HG02798 (cell line): Measurements from ENCODE around the gene LMF1.
"Not testable (repeated sequence)": the region's sequence is repeated elsewhere in the genome, so short reads cannot be mapped to it uniquely, and the experiment has no call there.

ENCODE experiments used
- ATAC-seq: cut with Tn5 transposase; IDR thresholded peaks from one replicate; pipeline ENCODE4 v1.9.1; 2021; ENCODE audit warnings: mild to moderate bottlenecking; ENCODE audit not compliant: unreplicated experiment, poor library complexity

Gene LMF1

DNA sequence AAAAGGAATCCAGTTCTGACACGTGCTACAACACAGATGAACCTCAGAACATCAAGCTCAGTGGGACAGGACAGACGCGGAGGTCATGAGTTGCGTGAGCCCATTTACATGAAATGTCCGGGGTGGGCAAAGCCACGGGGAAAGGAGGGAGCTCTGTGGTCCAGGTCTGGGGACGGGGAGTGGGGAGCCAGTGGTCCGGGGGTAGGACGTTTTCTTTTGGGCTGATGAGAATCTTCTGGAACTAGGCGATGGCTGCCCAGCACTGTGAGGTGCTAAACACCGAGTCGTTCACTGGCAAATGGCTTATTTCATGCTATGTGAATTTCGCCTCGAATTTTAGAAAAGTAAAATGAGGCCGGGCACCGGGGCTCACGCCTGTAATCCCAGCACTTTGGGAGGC lies 2.6 kb upstream of the LMF1 start:
- no peak for ATAC-seq

DNA sequence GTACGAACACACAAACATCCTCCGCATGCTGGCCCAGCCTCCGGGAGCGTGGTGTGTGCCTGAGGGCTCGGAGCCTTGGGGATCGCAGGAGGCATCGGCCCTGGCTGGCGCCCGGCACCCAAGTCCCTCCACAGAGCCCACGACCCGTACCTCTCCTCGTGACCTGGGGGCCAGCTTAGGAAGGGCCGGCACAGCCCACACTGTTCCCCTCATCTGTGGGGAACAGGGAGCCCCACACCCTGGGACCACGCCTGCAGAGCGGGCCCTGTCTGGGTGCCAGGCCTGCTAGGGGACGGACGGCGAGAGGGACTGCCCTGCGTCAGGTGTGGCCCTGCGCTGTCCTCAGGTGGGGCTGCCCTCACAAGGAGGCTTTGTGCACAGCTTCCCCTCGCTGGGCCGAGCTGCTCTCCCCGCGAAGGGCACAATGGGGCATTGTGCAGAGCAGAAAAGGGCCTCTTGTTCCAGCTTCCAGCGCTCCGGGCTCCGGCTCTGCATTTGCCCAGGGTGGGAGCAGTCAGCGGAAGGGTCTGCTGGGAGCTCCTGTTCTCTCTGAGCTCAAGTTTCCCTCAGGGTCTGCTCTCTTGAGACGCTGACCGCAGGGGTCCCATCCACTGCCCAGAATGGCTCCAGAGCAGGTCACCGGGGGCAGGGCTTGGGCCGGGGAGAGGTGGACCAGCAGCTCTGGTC lies 1.7 kb upstream of the LMF1 start:
- ATAC-seq, result no peak

DNA sequence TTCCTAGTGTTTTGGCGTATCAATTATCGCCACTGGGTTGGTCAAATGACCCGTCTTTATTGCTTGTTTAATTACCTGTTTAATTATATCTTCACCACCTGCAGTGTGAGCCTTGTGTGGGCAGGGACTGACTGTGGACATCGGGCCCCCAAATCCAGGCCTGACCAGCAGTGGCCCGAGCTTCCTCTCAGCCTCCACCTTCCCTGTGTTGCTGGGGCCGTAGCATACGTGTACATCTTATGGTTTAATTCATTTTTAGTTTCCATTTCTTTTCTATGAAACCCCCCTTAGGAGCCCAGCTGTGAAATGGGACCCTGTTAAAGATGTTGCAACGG lies 1.2 kb upstream of the LMF1 start:
- no peak for ATAC-seq

DNA sequence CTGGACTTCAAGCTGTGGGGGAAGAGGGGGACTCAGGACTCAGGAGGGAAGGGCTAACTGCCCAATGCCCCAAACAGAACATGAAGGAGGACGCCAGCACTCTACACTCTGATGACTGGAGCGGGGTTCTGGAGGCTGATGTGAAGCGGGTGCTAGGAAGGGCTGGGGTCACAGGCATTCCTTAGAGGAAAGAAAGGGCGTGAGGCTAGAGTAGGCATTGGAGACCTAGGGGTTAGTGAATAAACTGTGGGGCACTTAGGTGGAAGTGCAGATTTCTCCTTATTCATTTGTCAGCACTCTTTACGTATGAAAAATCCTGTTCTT lies 760 bp upstream of the LMF1 start:
- ATAC-seq, result no peak

DNA sequence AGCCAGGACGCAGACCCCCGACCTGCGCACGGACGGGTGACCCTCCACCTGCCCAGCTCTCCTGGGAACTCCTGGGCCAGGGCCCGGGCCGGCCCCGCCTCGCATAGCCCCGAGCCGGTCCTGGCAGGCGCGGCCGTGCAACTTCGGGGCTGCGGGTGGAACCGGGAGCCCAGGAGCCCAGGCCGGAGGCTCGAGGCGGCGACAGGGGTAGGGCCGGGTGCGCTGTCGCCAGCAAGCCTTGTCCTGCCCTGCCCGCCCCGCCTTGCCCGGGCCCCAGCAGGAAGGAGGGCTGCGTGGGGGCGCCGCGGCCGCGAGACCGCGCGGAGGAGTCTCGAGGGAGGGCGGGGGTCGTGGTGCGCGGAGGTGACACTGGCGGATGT lies 408 bp downstream of the LMF1 start:
- ATAC-seq, result no peak

DNA sequence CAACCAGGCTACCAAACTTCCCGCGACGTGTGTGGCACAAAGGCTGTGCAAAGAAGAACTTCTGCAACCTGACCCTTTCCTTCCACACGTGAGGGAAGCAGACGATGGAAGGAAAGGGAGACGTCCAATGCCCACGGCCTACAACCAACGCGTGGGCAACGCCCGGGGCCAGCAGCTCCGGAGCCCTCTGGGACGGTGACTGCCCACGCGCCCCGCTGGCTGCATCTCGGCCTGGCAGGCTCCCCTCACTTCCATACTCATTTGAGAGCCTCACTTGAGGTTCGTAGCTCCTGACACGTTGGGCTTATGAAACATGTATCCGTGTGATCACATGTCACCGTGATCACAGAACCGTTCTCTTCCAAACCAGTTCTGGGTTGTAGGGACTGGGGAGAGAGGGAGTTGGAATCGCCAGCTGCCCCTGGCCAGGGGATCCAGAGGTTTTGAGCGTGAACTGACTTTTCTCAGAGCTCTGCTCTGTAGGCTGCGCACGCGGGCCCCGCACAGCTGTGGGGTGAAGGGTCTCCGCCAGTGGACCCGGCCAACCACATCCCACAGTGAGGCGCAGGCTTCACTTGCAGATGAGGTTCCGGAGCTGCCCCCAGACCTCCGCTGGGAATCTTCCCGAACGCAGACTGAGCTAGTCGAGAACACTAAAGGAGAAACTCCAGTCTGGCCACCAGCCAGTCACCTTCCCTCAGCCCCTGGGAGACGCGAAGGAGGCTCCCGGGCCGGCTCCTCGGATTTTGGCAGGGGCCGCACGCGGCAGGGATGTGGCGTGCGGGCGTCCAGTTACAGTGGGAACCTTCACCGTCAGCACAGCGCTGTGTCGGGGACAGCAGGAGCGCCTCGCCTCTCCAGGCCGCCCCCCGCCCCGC lies 1.0 kb downstream of the LMF1 start:
- ATAC-seq, result no peak

DNA sequence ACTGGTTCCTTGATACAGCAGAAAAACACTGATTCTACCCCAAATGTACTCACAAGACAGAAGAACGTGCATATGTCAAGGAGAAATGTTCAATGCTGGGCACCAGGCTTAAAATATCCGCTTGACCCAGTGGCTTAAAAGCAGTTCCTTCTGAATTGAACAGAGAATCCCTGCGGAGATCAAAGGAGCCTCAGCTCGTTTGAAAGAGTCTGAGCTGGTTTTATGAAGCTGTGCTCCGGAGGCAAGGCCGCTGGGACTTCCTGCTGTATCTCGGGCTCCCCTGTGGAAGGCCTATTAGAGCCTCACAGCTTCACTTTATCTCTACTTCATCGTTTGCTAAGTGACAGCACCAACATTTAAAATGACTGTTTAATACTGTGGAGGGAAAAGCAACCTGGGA lies 2.2 kb downstream of the LMF1 start:
- ATAC-seq, result no peak

DNA sequence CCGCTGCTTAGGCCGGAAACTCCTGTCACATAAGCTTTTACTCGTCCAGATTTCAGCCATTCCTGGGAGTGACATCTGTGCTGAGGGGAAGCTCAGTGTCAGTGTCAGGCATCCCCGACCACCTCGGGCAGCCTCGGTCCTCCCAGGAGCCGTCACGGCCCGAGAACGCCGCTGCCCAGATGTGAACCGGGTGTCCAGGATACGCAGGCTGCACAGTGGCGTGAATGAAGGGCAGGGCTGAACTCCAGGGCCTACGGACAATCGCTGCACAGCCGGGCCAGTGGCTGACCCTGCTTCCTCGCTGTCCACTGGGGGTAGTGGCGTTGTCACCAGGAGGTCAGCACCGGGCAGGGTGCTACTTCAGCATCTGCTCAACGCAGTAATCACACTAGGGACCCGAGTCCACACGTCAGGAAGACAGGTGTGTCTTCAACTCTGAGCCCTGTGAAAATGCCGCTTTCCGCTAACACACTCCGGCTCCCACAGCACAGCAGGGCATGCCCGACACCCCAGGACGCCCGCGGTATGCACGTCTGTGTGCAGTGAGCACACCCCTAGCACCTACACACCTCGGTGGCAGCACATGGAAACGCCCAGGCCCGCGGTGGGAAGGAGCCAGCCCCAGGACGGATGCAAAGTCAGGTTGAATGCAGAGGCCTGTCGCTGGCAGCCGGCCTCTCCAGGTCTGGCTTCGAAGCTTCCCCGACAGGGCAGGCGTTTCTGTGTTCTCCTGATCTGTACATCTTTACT lies 3.1 kb downstream of the LMF1 start:
- no peak for ATAC-seq

DNA sequence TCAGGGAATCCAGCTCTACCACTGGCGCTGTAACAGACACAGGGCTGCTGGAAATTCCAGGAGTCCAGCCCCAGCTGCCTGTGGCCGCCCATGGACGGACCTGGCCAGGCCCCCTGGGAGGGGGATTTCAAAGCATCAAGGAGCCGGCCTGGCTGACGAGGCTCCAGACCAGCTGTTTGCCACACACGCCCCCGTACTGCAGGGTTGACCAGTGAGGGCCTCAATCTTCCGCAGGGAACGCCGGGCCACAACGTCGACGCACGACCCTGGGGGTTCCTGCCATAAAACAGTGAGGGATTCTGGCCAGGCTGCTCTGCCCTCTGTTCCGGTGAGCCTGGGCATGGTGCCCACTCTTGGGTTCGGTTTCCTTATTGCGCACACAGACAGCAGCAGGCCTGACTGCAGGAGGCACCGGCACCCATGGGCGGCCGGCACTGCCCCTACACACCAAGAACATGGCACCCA lies 3.7 kb downstream of the LMF1 start:
- ATAC-seq, result no peak

DNA sequence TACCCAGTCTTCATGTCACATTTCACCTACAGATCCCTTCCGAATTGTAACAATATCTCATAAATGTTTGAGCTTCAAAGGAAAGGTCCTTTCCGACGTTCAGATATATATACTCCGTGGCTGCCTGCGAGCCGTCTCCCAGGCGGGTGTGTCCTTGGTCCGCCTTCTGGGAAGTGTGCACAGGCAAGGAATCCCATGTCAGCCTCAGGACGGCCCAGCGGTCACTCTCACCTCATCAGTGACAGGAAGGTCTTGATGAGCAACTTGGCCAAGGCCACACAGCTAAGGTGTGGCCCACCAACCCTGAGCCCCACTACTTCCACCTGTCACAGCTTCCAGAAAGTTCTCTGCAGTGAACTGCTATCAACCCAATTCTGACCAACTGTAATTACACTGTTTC lies 4.3 kb downstream of the LMF1 start:
- ATAC-seq, result no peak

DNA sequence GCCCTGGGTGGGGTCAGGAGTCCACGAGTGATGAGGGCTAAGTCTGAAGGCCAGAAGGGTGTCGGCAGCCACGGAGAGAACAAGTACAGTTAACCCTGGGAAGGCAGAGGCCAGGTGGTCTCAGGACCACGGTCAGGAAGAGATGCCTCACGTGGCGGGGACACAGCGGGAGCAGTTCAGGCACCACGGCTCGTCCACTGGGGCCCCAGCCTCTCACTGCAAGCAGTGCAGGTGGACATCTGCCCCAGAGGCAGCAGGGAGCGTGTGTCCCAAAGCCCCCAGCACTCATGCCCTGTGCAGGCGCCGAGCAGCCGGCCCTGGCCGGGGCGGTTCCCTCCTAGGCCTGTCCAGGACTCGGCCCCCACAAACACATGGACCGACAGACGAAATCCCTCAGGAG lies 4.7 kb downstream of the LMF1 start:
- no peak for ATAC-seq

DNA sequence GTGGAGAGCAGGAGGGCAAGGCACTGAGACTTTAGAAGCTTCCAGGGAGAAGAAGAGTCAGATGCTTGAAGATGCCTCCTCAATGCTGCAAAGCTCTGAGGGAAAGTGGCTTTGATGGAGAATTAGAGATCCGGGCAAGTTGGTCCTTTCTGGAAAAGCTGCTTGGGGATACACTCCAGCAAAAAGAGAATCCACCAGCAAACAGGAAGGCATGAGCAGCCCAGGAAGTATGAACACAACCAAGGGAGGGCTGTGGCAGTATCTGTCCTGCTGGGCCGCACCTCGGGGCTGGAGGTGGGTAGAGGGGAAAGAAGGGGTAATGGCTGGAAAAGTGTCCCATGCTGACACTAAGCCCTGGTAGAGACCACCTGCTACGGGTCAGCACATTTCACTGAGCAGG lies 5.3 kb downstream of the LMF1 start:
- no peak for ATAC-seq

DNA sequence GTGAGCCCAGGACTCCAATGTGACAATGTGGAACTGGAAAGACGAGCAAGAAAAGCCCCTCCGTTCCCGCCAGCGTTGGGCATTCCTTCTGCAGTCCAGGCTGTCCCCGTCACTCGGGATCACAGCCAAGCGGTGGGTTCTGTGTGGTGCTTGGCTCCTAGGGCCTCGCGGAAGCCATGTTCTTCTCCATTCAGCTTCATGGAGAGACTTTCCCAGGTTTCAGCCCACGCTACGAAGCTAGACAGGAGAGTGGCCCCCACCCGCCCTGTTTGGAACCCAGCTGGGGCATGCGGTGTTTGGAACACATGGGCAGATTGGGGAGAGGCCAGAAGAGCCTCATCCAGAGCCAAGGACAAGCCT lies 5.8 kb downstream of the LMF1 start:
- no peak for ATAC-seq

DNA sequence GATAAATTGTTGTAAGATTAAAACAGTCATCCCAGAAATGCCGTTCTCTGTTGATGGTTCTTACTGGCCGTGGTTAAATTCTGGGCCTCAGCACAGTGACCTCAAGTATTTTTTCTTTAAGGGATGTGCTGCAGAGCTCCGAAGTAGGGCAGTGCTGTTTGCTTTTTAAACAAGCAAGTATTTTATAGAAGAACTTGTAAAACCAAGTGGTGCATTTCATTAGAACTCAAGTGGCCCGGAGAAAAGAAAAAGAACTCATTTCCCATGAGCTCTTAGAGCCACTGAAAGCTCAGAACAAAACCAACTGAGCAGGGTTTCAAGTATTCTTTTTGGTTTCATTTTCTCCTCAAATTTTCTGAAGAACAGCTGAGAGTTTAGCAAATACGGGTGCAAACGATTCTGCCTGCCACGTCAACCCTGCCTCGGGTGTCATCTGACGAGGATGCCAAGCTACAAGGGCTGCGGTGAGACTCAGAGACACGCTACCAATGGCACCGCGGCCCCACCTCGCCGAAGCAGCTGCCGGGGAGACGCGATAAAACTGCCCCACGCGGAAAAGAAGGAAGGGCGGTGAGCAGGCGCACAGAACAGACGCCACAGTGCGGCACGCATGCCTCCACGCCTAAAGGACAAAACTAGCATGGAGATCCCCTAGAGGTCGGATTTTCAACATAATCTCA lies 6.3 kb downstream of the LMF1 start:
- ATAC-seq, result no peak

DNA sequence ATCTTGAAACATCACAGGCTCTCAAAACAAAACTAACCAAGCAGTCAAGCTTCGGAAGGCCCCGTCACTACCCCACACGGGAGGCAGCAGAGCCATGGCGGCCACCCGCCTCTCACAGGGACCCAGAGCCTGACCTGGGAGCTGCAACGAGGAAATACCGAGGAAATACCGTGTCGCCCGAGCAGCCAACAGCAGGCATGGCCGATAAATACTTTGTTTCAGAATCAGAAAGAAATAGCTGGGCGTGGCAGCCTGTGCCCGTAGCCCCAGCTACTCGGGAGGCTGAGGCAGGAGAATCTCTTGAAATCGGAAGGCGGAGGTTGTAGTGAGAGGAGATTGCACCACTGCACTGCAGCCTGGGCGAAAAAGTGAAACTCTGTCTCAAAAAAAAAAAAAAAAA lies 6.9 kb downstream of the LMF1 start:
- ATAC-seq, result no peak

DNA sequence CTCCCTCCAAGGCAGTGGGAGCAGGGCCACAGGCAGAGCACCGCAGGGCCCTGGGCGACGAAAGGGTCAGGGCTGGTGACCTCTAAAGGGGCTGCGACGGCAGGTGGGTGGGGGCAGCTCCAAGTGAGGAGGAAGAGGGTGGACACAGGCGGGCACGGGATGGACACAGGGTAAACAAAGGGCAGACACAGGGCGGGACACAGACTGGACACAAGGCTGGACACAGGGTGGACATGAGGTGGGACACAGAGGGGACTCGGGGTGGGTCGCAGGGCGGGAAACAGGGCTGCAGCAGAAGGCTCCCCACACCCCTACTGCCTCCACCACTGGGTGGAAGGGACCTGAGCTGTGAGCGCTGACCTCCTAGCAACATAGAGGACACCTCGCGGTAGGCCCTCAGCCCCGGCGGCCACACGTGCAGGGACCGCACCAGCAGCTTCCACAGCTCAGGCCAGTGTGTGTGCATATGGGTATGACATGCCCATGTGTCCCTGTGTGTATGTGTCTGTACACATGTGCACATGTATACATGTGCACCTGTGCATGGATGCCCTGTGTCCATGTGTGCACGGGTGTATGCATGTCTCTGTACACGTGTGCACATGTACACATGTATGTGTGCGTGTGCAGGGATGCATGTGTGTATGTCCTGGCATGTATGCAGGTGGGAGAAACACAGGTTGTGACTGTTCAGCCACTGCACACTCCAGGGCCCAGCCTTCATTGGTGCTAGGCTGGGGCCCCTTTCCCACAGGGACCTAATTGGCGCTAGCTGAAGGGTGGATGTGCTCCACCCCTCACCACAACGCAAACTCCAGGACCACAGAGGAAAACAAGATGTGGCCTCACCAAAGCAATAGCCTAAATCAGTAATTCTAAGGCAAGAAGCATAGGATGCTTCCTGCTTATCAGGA lies 7.6 kb downstream of the LMF1 start:
- no peak for ATAC-seq

DNA sequence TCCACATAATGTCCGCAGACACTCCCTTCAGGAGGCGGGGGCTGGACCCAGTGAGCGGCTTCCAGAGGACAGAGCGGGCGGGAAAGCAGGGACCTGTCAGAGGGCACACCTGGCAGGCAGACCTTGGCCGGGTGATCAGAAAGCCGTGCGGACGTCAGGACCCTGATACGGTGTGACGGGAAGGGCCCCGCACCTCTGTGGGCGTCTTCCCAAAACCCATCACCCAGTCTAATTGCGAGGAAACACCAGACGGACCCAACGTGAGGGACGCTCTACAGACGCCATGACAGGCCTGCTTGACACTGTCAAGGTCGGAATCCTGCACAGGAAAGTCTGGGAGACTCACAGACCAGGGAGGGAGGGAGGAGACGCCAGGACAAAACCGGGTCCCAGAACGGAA lies 8.4 kb downstream of the LMF1 start:
- no peak for ATAC-seq

DNA sequence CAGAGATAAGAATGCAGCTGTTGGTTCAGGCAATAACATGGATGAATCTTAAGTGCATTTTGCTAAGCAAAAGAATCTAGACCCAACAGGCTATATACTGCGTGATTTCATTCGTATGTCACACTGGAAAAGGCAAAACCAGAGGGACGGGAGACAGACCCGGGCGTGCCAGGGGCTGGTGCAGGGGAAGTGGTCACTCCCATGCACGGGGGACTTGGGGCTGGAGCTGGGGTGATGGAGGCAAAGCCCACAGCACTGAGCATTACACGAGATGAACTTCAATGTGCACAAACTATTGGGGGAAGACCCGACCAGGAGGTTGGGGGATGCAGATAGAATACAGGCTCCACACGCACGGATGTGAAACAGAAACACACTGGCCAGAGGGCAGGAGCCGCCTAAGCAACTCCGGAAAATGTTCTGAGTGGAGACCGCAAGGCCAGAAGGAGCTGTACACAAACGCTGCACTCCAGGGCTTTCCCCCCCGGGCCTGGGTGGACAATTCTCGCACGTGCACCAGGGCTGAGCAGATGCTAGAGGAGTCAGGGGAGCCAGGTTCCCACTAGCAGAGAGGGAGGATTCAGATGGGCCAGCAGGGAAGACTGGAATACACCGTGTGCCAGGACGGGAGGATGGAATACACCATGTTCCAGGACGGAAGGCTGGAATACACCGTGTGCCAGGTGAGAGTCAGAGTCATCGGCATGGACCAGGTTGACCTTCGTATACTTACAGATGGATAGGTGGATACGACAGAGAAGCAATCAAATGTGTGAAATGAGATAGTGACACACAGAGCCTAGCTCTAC lies 11.3 kb downstream of the LMF1 start:
- ATAC-seq, result no peak

DNA sequence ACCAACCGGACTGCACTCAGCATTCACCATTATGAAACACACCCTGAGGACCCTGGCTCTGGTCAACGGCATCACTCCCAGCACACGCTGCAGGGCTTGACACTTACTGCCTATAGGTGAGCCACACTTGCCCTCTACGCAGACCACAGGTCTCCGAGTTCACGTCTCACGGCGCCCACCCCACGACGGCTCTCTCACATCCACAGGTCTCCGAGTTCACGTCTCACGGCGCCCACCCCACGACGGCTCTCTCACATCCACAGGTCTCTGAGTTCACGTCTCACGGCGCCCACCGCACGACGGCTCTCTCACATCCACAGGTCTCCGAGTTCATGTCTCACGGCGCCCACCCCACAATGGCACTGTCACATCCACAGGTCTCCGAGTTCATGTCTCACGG lies 15.0 kb downstream of the LMF1 start:
- ATAC-seq, result not testable (repeated sequence)
